Posterior vena cava (tissue), 2 donors: ENCODE measurements around the gene PIKFYVE. TPM values are rescaled to one million over a fixed set of nuclear protein-coding genes. Genes with fewer than 3 reads are reported as not detected.
"Not testable (repeated sequence)": the region's sequence is repeated elsewhere in the genome, so short reads cannot be mapped to it uniquely, and the experiment has no call there.

Source experiments
- DNase-seq: peaks from one replicate; pipeline ENCODE4 v3.0.0-alpha.2; 2020; ENCODE audit warnings: low spot score
- intact Hi-C, 2 donors: fragments of 100-400 bp; cut with DNase I; formaldehyde crosslinking; loops; one replicate each; pipeline versions ENCODE4 v1.14.1 to v1.14.2; 2022 to 2023
- total RNA-seq, 2 donors: library from RNA; stranded (reverse); fragmentation: NEBNext Ultra II Directional; extraction: Animal tissue kit (Norgen Biotek cat#: 25700); gene quantifications; one replicate each; pipeline ENCODE4 v1.2.1, GENCODE V29; 2021
- donor health status: DM: yes; HTN: yes; CAD: no.
- donor health status: DM: yes; HTN: yes; CAD: no.

Gene PIKFYVE
- total RNA-seq, 2 donors from 2014 or later = 25.4 to 26.1 TPM

DNA sequence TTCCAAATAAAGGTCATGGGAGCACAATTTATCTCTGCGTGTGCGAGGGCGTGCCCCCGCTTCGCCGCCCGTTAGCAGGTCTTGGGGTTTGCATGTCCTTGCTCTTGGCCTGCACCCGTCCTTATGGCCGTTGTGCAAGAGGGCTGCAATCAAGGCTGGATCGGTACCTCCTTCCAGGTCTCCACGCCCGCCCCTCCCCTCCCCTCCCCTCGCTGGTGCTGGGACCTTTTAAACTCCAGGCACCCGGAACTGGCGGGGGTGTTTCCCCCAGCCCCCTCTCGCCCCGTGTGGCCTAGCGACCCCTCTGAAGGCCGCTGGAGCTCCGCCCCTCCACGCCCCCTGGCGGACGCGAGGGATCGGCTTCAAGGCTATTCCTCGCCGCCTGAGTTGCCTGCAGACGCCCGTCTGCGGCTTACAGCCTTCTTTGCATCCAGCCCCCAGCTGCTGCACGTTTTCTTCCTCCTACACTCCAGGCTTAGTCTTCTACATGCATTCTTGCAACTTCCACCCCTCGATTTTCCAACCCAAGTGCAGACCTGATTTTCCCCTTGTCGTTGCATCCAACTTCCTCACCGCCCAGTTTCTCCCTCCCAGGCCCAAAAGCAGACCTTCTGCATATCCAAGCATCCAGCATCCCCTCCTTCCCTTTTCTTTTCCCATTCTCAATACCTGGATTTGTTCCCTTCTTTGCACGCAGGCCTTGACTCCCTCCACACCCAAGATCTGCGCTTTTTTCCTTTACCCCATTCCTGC, 11.8 kb upstream of the PIKFYVE start:
- intact Hi-C loops = loop anchor here (10.0 kb wide), 1 partner anchor 79 kb away; no protein-coding TSS in a partner anchor
- DNase-seq = peak; percentile 95

DNA sequence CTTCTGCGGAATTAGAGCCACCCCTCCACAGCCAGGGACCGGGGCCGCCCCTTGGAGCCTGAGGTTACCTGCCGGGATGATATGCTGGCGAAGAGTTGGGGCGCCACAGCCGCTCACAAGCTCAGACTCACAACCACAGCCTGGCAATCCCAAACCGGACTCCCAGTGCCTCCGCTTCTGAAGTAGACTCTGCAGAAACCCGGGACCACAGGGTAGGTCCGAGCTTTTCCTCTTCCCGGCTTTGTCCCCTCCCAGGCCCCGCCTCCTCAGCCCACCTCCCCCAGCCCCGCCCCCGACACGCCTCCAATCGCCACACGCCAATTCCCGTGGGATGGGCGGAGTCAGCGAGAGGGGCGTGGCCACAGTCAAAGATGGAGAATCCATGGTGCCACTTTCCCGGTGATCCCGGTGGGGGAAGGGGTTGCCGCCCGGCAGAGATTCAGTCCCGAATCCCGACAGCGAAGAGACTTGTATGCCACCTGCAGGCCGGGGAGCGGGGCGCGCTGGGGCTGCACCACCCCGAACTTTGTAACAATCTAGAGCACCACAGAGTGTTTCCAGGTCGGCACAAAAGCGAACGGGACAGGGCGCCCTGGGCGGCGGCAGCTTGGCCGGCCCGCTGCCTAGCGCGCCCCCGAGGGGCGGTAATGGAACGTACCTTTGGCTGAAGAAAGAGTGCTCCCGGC, 11.0 kb upstream of the PIKFYVE start, which contains the start of gene IDH1:
IDH1 (minus strand) TSS at position 201 of the 686 bp plus-strand sequence. CDS start 3,520 bp downstream, outside the sequence.
- DNase-seq = peak; percentile 99
- intact Hi-C loops = loop anchor here (10.0 kb wide), 1 partner anchor 80 kb away; no protein-coding TSS in a partner anchor

DNA sequence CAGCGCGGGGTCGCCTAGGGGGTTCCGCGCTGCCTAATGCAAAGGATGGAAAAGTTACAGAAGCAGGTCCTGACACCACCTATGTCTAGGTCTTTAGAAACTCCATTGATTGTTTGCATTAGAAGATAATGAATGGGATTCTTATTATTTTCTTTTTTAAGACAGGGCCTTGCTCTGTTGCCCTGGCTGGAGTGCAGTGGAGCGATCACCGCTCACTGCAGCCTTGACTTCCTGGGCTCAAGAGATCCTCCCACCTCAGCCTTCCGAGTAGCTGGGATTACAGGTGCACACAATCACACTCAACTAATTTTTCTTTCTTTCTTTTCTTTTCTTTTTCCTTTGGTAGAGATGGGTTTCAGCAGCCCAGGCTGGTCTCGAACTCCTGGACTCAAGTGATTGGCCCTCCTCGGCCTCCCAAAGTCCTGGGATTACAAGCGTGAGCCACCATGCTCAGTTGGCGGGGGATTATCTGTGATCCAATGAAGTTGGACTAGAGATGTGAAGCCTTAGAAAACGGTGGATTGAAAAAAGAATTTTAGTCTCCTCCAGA, 10.4 kb upstream of the PIKFYVE start:
- intact Hi-C loops = loop anchor here (10.0 kb wide), 1 partner anchor 81 kb away; no protein-coding TSS in a partner anchor
- DNase-seq = no peak

DNA sequence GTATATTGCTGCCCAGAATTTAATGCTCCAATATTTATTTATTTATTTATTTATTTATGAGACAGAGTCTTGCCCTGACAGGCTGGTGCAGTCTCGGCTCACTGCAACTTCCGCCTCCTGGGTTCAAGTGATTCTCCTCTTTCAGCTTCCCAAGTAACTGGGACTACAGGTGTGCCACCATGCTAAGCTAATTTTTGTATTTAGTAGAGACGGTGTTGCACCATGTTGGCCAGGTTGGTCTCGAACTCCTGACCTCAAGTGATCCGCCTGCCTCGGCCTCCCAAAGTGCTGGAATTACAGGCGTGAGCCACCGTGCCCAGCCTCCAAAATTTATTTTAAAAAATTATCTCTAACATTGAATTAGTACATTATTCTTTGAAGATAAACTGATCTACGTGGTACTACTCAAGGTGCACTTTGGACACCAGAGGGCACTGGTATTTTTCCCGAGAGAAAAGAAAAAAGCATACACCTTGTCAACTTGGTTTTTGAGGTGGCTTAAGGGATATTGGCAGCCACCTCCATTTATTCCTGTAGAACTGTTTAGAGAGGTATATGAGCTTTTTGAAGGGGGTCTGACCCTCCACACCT, 9.8 kb upstream of the PIKFYVE start:
- intact Hi-C loops = loop anchor here (10.0 kb wide), 1 partner anchor 81 kb away; no protein-coding TSS in a partner anchor

DNA sequence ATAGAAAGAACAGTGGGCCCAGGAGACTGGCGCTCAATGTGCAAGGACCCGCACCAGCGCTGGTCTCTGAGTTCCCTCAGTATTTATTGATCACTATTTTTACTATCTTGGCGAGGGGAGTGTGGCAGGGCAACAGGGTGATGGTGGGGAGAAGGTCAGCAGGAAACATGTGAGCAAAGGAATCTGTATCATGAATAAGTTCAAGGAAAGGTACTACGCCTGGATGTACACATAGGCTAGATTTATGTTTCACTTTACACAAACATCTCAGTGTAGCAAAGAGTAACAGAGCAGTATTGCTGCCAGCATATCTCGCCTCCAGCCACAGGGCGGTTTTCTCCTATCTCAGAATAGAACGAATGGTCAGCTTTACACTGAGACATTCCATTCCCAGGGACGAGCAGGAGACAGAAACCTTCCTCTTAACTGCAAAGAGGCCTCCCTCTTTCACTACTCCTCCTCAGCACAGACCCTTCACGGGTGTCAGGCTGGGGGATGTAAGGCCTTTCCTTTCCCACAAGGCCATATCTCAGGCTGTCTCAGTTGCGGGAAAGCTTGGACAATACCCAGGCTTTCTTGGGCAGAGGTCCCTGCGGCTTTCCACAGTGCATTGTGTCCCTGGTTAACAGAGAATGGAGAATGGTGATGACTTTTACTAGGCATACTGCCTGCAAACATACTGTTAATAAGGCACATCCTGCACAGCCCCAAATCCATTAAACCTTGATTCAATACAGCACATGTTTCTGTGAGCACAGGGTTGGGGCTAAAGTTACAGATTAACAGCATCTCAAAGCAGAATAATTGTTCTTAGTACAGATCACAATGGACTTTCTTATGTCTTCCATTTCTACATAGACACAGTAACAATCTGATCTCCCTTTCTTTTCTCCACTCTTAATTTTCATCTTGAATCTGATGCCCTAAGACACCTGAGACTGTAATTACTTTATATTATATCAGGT, 8.9 kb upstream of the PIKFYVE start:
- intact Hi-C loops = loop anchor here (10.0 kb wide), 1 partner anchor 82 kb away; no protein-coding TSS in a partner anchor
- not testable (repeated sequence) for DNase-seq

More for the DNA sequence above, 9.8 kb upstream of the PIKFYVE start:
- no peak for DNase-seq

DNA sequence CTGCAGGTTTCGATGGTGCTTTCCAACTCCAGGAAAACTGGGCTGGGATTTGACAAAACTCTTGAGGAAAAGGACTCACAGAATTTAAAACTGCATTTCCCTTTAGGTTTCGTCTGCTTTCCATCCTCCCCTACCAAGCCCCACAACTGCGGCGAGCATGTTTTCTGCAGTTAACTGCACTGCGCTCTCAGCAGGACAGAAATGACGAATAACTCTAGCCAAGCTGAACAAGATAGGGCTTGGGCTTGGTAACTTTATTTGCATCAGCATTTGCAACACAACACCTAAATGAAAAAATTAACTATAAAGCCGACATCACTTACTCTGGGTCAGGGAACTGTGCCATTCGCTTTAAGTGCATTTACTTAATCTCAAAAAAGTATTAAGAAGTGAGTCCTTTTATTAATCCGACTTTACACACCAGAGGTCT, 669 bp upstream of the PIKFYVE start:
- intact Hi-C loops = no loop called here
- no peak for DNase-seq

DNA sequence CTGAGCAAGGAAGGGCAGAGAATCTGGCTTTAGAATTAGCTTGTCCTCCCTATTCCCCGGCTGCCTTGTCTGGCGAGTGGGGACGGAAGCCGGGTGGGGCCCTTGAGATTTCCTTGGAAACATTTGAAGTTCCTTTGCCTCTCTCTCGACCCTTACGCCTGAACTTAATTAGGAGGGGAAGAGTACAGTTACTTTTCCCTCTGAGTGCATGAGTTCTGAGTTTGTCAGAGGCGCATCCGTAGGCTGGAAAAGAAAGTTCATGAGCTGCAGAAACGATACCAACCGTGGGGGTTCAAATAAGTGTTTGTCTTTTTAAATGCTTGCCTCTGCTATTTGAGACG, 468 bp downstream of the PIKFYVE start:
- no peak for DNase-seq
- intact Hi-C loops = no loop called here

DNA sequence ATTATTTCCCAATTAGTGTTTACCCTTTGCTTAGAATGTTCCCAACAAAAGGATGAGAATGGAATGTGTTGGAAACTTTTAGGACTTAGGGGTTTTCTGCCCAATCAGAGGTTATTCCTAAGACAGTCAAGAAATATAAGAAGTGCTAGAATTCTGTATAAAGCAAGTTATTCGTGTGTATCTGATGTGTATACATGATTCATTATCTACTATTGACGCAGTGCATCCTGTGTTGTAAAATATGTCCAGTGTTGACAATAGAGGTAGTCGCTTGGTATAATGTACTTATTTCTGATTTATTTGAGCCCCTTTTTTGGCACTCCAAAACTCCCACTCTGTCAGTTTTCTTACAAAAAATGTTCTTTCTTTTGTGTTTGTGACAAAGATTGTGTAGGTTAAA, 881 bp downstream of the PIKFYVE start:
- no peak for DNase-seq
- intact Hi-C loops = no loop called here

DNA sequence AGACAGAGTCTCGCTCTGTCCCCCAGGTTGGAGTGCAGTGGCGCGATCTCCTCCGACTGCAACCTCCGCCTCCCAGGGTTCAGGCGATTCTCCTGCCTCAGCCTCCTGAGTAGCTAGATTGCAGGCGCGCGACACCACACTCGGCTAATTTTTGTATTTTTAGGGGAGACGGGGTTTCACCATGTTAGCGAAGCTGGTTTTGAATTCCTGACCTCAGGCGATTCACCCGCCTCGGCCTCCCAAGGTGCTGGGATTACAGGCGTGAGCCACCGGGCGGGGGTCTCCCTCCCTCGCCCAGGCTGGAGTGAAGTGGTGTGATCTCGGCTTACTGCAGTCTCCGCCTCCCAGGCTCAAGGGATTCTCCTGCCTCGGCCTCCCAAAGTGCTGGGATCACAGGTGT, 1.5 kb downstream of the PIKFYVE start:
- DNase-seq, intact Hi-C loops: not testable (repeated sequence)

DNA sequence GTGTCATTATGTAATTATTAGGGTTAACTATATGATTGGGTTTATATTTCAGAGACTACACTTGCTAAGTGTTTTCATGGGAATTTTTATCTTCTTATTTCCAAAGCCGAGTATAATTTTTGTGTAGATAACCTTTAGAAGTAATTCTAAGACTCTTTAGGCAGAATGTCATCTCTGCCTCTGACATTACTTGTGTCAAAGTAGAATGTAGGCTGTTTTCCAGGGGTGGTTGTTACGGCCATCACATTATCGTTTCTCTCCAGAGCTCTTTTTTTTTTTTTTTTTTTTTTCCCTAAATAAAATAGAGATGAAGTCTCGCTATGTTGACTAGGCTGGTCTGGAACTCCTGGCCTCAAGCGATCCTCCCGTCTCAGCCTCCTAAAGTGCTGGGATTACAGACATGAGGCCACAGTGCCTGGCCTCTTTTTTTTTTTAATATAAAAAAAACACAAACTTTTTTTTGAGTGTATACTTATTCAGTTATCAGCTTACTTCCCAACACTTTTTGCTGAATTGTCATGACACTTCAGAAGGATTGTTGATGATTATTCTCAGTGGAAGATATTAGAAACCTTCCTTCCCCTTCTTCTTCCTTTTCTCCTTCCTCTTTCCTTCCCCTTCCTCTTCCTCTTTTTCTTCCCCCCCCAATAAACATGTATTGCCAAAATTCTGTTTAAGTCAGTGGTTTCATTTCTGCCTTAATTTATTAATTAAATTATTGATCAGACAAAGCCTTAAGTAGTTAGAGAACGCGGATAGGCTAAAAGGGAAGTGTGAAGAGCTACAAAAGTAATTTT, 2.3 kb downstream of the PIKFYVE start:
- no peak for DNase-seq
- intact Hi-C loops = no loop called here

DNA sequence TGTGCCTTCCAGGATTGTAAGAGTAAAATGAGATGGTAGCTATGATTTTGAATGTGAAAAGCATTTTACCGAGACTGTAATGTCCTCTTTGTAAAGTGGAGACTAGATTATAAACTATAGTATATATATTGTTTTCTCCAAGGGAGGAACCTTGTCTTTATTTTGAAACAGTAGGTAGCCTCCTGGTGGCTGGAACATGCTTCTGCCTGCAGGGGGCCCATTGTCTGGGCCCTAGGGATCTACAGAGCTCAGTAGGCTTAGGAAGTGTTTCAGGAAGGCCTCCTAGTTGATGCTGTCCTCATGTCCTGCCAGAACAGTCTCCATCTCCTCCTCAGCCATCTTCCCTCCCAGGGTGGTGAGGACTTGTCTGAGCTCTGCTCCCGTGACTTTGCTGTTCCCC, 3.0 kb downstream of the PIKFYVE start:
- DNase-seq = no peak
- intact Hi-C loops = no loop called here

DNA sequence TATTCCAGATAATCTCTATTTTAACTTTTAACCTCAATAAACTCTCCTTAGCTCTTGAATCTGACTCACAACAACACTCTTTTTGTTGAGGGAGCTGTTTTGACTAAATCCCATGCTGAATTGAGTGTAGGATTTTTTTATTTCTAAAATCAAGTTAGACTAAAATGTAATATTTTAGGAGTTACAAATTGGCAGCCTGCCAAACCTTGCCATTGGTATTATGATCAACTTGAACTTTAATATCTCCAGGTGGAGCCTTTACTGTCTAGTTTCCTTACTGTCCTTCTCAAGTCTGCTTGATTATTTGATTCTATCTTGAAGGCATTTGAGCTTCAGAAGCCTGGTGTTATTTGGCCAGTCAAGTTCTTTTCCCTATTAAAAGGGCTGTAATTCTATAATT, 8.7 kb downstream of the PIKFYVE start:
- intact Hi-C loops = no loop called here
- DNase-seq = no peak

DNA sequence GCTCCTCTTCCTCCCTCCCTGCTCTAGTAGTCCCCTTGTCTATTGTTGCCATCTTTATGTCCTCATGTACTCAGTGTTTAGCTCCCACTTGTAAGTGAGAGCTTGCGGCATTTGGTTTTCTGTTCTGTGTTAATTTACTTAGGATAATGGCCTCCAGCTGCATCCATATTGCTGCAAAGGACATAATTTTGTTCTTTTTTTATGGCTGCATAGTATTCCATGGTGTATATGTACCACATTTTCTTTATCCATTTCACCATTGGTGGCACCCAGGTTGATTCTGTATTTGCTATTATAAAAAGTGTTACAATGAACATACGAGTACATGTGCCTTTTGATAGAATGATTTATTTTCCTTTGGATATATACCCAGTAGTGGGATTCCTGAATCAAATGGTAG, 12.5 kb downstream of the PIKFYVE start:
- DNase-seq = no peak
- intact Hi-C loops = no loop called here

DNA sequence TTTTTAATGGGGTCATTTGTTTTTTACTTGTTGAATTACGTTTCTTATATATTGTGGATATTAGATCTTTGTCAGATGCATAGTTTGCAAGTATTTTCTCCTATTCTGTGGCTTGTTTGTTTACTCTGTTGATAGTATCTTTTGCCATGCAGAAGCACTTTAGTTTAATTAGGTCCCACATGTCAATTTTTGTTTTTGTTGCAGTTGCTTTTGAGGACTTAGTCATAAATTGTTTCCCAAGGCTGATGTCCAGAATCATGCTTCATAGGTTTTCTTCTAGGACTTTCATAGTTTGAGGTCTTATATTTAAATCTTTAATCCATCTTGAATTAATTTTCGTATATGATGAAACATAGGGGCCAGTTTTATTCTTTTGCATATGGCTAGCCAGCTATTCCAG, 13.2 kb downstream of the PIKFYVE start:
- intact Hi-C loops = no loop called here

DNA sequence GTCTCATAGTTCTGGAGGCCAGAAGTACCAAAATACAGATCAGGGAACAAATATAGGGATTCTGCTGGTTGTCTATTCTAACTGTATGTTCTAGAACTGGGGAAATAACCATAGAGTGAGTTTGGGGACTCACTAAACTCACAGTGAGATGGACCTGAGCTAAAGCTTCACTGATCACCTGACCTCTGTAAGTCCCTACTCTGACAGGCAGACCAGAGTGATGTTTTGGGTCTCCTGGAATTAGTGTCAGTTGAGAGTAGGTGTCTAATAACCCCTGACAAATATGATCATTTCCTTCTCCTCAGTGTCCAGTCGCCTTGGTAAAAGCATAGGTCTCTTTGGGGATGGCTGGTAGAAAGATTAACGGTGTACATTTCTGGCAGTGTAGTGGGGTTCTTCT, 14.2 kb downstream of the PIKFYVE start:
- intact Hi-C loops = no loop called here

More for the DNA sequence above, 13.2 kb downstream of the PIKFYVE start:
- no peak for DNase-seq

DNA sequence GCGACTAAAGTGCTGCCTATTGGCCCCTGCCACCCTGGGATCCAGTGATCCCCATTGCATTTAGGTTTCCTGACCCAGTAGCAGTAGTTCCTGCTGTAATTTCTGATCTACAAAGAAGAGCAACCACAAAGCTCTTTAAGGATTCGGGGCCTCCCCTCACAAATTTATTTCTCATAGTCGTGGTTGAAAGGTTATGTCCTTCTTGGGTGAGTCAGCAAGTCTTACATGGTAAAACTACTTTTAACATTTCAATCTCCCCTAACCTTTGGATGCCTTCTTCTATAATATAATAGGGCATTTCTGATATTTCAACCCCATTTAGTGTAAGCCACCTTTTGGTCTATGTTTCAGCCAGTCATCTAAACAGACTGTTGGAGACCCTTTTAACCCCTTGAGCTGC, 14.9 kb downstream of the PIKFYVE start:
- no peak for DNase-seq
- intact Hi-C loops = no loop called here

More for the DNA sequence above, 14.2 kb downstream of the PIKFYVE start:
- no peak for DNase-seq

DNA sequence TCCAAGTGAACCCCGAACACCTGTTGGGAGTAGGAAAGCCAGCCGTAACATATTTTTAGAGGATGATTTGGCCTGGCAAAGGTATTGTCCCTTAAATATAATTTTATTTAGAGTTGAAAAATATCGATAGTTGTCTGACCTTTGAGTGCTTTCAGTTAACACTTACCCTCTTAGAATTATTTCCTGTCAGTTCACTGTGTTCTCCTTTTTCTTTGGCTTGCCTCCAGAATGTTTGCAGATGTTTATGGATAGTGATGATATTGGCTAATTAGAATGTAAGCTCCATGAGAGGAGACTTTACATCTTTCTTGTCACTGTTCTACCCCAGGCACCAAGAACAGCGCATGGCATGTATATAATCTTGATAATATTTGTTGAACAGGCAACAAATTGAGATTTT, 19.8 kb downstream of the PIKFYVE start:
- no peak for DNase-seq
- intact Hi-C loops = no loop called here

DNA sequence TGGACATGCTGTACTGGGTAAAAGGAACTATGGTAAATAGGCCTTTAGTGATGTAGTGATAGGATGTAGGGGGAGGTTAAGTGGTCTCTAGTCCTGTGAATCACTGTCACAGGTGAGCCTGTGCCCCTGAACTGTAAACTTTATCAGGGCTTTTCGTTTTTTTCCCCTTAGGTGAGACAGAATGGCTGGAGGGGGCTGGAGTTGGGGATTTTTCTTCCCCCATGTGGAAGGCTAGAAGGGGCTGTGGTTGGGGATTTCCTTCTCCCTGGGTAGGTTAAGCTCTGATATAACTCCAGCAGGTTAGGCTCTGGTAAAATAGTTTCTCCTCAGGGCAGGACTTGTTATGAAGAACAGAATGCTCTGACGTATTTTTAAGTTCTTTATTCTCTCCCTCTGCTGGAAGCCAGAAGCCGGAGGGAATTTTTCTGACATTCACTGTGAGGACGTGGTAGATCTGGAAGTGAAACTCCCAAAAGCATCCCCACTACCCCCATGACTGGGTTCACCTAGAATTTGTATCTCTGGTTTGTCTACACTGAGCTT, 28.5 kb downstream of the PIKFYVE start:
- no peak for DNase-seq
- intact Hi-C loops = no loop called here
